Hematopoietic multipotent progenitor cell treated with erythropoietin and hydrocortisone succinate and interleukin-3 and kit ligand, for 15 days (in vitro differentiated cells): ENCODE results near the gene SURF6.

Experiments
- DNase-seq: peaks from one replicate; pipeline ENCODE4 v3.0.0-alpha.2; 2015; ENCODE audit warnings: low spot score

SURF6 gene

DNA sequence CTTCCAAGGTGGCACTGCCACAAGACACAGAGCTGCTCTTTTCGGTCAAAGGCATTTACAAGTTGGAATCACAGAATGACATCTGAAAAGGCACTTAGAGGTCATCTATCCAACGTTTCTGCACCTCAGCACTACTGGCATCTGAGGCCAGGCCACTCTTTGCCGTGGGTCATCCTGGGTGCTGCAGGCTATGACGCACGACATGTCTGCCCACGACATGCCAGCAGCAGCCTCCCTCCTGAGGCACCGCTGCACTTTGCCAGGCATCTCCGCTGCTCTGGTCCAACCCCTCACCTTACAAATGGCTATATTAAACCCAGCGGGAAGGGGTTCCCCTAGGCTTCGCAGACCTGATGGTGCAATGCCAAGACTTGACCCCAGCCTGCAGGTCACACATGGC is 31.8 kb upstream of the SURF6 start:
- DNase-seq, result no peak

DNA sequence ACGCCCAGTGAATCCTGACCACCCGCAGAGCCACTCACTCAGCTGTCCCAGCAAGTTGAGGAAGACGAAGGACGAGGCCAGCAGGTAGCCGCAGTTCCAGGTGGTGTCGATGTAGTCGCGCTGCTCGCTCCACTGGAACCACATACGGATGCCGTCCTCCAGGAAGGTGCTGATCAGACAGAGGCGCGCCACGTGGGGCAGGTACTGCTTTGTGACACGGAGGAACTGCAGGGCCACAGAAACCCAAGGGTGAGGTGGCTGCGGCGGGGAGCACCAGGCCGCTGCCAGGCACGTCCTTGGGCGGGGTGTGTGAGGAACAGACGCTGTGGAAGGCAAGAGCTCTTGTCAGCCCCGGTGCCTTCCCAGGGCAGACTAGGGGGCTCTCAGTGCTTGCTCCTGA is 31.2 kb upstream of the SURF6 start:
- DNase-seq, result no peak

DNA sequence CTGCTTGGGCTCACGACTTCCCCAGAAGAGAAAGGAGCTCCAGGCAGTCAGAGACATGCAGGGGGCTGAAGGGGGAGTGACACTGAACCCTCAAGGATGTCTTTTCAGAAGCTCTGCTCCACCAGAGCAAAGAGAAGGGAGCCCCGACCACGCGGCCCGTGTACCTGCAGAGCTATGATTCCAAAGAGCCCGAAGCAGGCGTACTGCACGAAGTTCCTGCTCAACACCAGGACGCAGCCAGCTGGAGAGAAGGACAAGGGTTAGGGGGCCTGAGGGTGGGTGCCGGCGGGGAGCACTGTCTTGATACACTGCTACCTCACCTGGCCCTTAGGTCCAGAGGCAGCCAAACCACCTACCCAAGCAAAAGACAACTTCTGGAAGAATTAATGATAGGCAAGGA is 30.4 kb upstream of the SURF6 start:
- DNase-seq, result no peak

DNA sequence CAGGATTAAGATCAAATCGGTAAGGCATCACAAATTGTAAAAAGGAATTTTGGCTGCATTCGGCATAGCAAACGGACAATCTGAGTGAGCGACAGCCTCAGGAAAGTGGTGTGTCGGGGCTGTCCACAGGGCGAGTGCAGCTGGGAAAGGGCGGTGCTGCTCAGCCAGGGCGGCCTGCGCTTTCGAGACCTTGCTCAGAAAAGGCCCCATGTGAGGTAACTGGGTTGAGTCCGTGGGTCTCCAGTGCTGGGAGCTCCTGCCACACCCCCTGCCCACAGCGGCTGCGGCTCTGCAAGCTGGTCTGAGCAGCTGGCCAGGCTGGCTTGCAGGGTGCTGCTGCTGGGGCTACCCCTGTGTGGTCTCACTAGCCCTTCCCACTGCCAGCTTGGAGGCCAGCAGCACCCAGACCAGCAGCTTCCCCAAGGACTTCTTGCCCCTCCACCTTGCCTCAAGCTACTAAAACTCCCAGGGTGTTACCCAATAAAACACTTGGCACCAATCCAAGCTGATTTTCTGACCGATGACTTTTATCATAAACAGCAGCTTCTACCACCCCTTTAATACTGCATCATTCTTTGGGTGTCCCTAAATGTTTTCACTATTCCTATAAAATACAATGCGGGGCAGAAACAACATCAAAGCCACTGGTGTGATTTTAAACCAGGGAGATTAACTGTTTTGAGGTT is 26.5 kb upstream of the SURF6 start:
- DNase-seq, result peak; percentile 71

DNA sequence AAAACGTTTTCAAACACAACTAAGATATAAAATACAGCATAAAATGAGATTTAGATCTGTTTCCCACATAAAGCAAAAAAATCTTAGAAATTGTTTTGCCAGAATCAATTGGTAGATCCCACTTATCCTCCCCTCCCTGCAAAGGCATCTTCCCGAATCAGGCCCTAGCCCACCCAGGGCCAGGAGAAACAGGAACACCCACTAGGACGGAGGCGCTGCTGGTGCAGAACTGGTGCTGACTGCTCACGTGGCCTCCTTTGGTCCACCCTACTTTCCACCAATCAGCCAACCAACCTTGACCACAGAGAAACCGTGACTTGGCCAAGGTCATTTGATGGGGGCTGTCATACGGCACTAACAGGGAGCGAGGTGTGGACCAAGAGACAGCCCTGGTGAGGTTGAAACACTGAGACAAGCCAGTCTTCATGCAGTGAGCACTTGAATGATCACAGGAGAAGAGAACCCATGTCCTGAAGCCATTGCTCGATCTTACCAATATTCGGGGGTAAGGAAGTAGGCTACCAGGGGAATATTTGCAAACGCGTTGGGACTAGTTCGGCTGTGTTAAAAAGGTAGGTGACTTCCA is 25.6 kb upstream of the SURF6 start:
- no peak for DNase-seq

DNA sequence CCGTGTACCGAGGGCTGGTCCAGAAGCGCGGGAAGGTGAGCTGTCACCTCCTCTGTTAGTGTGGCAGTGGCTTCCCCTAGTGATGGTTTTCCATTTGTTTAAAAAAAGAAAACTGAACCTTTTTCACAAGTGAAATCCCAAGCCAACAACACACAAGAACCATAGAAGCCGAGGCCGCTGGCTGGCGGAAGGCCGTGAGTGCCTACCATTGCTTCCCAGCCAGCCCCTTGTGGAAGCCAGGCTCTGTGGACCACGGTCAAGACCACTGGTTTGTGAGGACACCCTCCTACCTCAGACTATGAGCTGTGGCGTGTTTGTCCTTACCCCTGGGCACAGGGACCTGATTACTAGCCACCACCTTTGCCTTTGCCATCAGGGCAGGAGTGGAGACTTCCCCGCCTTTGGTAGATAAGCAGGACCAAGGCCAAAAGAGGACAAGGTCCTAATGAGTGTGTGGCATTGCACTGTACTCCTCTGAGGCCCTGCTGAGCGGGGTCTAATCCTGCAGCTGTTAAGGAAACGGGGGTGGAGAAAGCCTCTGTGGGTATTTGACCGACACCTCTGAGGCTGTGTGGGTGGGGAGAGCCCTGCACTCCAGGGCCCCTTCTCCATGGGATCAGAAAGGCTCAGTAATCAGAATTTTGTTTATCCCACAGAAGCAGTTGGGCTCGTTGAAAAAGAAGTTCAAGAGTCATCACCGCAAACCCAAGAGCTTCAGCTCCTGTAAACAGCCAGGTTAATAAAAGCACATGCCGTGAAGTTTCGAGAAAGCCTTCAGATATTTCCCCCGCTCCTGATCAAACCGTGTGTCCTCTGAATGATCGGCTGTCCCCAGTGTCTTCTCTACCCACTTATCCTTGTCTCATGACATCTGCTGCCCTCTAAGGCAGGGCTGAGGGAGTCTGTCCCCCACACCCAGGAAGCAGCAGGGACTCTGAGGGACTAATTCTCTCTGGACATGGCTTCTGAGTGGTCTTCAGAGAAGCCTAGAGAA is 24.7 kb upstream of the SURF6 start:
- peak; percentile 36 for DNase-seq

DNA sequence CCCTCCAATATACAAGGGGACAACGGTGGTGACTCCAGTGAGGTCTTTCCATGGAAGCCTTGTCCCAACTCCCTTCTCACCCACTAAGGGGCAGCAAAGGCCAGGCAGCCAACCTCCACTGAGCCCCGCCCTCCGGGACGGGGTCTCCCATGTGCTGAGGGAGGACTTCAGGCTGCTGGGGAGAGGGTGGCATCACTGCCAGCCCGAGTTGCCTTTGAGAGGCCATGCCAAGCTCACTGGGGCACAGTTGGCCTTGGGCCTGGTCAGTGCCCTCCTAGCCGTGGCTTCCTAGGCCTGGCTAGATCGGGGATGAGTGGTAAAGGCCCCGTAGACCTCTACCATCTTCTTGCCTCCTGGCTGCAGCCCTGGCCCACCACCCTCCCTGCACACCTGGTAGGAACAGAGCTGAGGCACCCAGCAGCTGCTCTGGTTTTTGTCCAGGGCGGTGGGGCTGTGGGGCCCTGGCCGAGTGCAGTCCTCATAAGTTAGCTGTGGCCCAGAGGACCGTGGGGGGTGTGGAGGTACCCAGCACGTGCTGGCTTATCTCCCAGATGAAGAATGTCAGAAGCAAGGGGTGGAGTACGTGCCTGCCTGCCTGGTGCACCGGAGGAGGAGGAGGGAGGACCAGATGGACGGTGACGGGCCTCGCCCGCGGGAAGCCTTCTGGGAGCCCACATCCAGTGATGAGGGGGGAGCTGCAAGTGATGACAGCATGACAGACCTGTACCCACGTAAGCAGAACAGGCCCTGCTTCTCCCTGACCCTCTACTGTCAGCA is 23.6 kb upstream of the SURF6 start:
- peak; percentile 65 for DNase-seq

DNA sequence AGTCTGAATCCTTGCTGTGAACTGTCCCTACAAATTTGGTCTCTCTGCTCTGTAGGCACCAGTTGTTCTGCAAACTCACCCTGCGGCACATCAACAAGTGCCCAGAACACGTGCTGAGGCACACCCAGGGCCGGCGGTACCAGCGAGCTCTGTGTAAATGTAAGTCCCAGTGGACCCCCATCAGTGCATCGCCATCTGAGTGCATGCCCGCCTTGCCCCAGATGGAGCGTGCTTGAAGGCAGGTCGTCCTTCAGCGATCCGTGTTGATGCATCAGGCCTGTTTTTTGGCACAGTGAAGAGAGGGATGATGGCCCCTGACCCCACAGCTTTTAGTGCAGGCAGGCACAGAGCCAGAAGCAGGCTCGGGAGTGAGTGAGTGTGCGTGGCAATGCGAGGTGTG is 21.7 kb upstream of the SURF6 start:
- no peak for DNase-seq

DNA sequence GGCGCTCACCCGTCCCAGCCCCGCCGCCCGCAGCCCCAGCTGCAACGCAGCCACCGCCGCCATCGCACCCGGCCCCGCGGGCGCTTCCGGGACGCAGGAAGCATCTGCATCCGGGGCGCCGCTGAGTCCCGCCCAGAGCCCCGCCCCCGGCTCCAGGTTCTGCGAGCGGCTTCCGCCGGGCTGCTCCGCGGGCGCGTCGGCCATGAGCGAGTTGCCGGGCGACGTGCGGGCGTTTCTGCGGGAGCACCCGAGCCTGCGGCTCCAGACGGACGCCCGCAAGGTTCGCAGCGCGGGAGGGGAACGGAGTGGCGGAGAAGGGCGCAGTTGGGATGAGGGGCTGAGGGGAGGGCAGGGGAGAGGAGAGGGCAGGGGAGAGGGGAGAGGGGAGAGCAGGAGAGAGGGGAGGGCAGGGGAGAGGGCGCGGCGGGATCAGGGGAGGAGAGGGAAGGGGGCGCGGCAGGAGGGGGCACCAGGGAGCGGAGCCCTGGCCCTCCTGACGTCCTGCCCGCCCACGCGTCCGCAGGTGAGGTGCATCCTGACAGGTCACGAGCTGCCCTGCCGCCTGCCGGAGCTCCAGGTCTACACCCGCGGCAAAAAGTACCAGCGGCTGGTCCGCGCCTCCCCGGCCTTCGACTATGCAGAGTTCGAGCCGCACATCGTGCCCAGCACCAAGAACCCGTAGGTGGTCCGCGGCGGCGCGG is 20.6 kb upstream of the SURF6 start, which contains the start of the genes SURF1 and SURF2:
Gene SURF1 (minus strand): TSS at position 97 of the 701 bp plus-strand sequence. CDS start 34 bp downstream, at position 63.
Gene SURF2 (plus strand): TSS at position 160 of the 701 bp plus-strand sequence. CDS start 43 bp downstream, at position 203.
- DNase-seq, result peak; percentile 90

DNA sequence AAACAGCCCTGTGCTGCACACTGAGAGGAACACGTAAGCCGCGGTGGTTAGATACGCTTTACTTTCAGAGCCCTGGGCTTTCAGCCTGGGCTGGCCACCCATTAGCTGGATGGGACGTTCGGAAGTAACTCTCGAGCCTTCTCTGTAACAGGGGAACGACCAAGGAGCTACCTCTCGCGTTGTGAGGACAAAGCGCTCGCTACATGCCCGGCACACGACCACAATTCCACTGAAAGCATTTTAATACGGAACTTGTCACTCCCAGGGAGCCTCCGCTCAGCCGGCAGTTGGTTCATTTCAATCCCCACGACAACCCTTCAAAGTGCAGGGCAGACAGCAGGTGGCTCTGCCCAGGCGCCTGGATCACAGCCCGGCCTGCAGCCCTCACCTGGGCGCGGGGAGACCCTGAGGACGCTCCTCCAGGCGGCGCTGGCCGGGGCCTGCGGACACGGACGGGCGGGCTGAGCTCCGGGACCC is 19.9 kb upstream of the SURF6 start:
- no peak for DNase-seq

DNA sequence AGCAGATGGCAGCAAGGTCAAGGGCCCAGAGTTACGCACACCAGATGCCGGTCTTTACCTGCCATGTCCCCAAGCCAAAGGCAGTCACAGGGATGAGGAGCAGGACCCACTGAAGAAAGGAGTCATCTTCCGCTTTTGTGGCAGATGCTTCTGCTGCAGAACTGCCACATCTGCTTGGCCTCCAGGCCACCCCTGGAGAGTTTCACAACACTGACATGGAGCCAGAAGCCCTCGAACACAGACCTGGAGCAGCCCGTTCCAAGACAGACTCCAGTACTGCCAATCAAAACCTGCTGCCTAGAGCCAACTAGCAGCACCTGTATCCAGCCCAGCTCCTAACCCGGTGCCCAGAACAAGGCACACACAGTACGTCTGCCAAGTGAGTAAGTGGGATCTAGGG is 18.8 kb upstream of the SURF6 start:
- DNase-seq, result no peak

DNA sequence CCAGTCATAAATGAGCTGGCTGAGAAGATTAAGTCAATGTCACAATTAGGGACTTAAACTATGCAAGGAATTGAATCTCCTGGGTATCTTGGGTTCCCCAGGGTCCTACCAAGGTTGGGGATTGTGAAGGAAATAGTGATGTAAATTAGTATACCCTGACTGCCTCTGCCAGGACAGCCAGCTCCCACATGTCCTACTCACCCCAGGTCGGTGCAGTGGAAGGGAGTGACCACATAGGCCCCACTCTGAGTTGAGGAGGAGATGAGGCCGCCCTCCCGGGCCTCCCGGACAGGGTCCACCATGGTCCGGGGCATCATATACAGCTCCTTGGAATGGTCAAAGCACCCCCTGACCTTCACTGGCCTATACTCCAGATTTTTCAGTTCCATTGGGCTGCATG is 17.6 kb upstream of the SURF6 start:
- no peak for DNase-seq

DNA sequence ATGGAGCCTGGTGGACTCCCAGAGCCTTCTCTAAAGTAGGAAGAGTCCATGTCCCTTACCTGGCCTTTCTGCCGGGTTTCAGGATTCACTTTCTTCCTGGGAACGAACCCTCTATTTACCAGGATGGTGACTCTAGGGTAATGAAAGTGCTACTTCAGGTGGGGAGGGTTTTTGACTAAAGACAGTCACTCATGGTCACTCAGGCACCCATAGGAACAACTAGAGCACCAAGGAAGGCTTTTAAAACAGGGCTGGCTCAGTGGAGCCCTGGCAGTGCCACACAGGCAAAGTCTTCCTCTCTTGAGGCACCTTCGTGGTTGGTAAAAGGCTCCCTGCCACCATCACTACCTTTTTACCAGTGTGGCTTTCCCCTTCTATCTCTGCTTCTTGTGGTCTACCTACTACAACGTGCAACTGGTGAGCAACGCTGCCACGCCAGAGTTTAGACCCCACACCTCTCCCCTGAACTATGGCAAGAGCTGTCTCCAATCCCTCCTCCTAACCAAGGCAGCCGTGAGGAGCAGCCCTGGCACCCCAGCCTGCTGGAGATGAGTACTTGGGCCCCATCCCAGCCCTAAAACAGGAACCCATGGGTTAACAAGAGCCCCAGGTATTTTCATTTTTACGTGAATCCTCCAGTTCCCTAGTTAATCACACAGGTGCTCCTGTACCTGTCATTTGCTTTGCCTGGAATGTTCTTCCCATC is 16.8 kb upstream of the SURF6 start:
- DNase-seq, result no peak

DNA sequence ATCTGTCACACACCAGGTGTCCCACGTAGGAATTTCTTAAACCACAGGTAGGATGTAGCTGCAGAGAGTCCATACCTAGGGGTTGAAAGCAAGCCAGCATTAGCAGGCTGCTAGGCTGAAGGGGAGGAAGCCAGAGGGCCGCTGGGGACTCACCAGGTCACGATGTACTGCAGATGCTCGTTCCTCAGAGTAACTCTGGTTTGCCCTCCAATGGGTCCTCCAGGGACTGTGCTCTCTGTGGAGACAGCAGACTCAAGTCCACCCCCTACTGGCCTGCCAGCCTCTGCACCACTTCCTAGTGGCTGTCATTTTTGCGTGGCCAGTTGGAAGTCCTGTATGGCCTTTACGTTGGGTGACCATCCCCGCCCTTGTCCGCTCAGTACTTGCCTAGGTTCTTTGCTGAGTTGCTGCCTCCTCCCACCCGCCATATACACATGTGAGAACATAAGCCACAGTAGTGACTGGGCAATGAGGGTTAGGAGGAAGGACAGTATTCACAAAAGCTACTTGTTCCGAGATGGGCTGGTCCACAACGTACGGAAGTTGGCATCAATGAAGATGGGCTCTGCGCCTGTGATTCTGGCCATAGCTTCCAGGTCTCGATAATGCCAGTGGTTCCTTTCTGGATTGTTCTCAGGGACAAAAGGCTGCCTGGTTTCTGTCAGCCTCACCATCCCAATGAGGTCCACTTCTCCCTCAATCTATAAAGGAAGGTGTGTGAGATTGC is 16.1 kb upstream of the SURF6 start:
- DNase-seq, result peak; percentile 30

DNA sequence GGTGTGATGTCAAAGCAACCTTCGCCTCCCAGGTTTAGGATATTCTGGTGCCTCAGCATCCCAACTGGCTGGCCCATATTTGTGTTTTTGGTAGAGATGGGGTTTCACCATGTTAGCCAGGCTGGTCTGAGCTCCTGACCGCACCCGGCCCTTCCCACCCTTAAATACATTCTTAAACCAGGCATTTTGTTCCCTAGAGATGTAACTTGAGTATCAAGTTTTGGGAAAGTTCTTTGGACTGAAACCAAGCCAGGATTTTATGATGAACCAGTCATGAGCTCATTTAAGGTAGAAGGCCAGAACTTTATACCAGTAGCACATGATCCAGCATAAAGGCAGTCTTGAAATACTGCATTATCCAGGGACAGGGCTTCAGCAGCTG is 15.5 kb upstream of the SURF6 start:
- no peak for DNase-seq

DNA sequence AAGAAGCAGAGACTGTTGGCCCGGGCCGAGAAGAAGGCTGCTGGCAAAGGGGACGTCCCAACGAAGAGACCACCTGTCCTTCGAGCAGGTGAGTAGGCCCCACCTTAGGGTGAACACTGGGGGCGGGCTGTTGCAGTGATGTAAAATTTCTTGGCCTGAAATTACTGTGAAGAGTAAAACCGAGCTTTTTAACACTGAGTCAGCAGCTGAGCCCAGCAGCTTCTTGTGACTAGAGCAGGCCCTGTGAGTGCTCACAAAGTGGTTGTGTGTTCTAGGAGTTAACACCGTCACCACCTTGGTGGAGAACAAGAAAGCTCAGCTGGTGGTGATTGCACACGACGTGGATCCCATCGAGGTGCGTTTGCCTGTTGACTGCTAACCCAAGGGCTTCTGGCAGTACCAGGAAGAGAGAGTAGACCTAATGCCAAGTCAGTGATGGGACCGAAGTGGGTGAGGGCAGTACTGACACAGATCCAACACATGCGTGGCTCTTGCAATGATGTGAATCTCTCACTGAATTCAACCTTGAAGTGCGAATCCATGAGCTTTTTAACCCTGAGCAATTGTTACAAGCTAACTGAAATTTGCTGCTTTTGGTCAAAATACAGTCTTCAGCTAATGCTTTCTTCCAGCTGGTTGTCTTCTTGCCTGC is 14.1 kb upstream of the SURF6 start:
- no peak for DNase-seq

DNA sequence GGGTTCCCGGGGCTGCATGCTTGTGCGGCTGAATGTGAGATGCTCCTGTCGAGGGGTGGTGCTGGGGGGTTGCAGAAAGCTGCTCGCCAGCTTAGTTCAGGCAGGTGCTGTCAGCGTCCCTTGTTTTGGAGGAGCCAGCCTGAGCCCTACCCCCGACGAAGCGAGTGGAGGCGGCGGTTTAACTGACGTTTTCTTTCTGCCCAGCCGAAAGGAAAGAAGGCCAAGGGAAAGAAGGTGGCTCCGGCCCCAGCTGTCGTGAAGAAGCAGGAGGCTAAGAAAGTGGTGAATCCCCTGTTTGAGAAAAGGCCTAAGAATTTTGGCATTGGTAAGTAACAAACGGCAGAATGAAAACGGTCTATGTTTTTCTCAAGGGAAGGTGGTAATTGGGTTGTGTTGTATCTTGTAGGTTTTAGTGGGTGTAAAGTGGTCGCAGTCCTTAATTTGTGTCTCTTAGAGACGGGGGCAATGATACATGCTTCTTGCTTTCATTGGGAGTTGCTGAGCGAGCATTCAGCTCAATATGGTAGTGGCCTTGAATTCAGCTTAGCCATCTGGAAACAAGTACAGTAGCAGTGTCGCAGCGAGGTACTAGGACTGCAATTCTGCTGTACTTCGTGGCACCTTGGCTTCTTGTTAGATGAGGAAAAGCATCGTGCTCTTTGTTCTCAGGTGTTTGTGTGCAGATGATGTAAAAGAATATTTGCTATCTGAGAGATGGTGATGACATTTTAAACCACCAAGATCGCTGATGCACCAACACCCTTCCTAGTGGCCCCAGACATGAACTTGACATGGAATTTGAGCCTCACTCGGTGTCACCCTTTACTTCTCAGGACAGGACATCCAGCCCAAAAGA is 13.0 kb upstream of the SURF6 start:
- DNase-seq, result no peak

DNA sequence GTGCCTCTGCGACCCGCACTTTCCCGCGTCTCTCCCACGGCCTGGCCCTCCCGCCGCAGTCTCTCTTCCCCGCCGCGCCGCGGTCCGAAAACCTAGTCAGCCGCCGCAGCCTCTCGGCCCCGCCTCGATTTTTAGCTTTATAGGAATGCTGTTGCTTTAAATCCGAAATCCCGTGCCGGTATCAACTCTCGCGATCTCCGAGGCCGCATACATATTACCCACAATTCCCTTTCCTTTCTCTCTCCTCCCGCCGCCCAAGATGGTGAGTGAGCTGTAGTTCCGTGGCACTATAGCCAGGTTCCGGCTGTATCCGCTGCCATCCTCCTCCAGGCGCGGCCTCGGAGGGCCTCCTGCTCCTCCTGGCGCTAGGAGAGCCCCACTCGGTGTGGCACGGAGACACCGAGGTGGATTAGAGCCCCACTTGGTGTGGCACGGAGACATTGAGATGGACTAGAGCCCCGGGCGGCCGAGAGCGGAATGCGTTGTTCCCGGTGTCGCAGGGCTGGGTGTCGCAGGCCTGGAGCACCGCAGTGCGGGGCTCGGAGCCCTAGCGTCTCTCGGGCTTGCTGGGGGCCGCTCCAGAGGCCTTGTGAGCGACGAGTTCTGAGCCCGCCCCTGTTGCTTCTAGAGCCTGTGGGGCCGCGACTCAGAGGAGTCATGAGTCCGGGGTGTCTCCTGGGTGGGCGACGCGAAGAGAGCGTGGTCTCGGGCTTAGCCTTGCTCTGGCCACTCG is 12.2 kb upstream of the SURF6 start, which contains the start of the genes MED22 and RPL7A:
Gene MED22 (minus strand): TSS at position 147 of the 733 bp plus-strand sequence. CDS start 1,469 bp downstream, outside the sequence.
Gene RPL7A (plus strand): TSS at position 234 of the 733 bp plus-strand sequence. CDS start 26 bp downstream, at position 260.
- peak; percentile 96 for DNase-seq
